ENCODE results near the gene BICRAL. TPM values are rescaled to one million over a fixed set of nuclear protein-coding genes. Genes with fewer than 3 reads are reported as not detected.
A peak's percentile ranks its signal among the peaks of the same experiment; 100 is the strongest.
"Not testable (repeated sequence)": the region's sequence is repeated elsewhere in the genome, so short reads cannot be mapped to it uniquely, and the experiment has no call there.

Gene BICRAL
- total RNA-seq, 3 donors from 2014 or later: 7.6 to 8.5 (median 8.2) TPM

- H3K4me1 Mint-ChIP-seq (ENCODE audit: low read depth): peaks cover 48% of the 10 kb centered on the region
- H3K4me3 Mint-ChIP-seq: no peak overlapping the region
- DNase-seq (no peak), ATAC-seq (no peak)
- no peaks in the 10 kb centered on the region for H3K27me3 Mint-ChIP-seq (ENCODE audit: low read depth)
- no peaks in the 10 kb centered on the region for H3K9me3 Mint-ChIP-seq
- H3K36me3 Mint-ChIP-seq (ENCODE audit: insufficient read depth): peaks cover 5% of the 10 kb centered on the region
Measured at GRCh38 chr6:42779521-42779920, 2.3 kb upstream of the BICRAL start.

GRCh38 chr6:42781546-42781795 is 381 bp upstream of the BICRAL start:
- H3K4me3 Mint-ChIP-seq: peak overlapping the region; percentile 96
- H3K9me3 Mint-ChIP-seq: no peaks in the 10 kb centered on the region
- peaks cover 36% of the 10 kb centered on the region for H3K4me1 Mint-ChIP-seq (ENCODE audit: low read depth)
- H3K27me3 Mint-ChIP-seq (ENCODE audit: low read depth): no peaks in the 10 kb centered on the region
- peaks cover 5% of the 10 kb centered on the region for H3K36me3 Mint-ChIP-seq (ENCODE audit: insufficient read depth)
- ATAC-seq (no peak), DNase-seq (no peak)

- H3K4me1 Mint-ChIP-seq (ENCODE audit: low read depth): peaks cover 24% of the 10 kb centered on the region
Measured at GRCh38 chr6:42782689-42783176, 881 bp downstream of the BICRAL start.

GRCh38 chr6:42783177-42783875 is 1.5 kb downstream of the BICRAL start:
- ATAC-seq (peak; percentile 68 to 70), DNase-seq (peak; percentile 72)
- Mint-ChIP-seq H3K9me3 (no peaks in the 10 kb centered on the region), H3K4me3 (no peak overlapping the region), H3K27me3 (ENCODE audit: low read depth) (no peaks in the 10 kb centered on the region), H3K36me3 (ENCODE audit: insufficient read depth) (peaks cover 5% of the 10 kb centered on the region), H3K4me1 (ENCODE audit: low read depth) (peaks cover 20% of the 10 kb centered on the region)

More at GRCh38 chr6:42782689-42783176, 881 bp downstream of the BICRAL start:
- Mint-ChIP-seq H3K36me3 (ENCODE audit: insufficient read depth) (peaks cover 5% of the 10 kb centered on the region), H3K9me3 (no peaks in the 10 kb centered on the region), H3K4me3 (peak overlapping the region; percentile 96), H3K27me3 (ENCODE audit: low read depth) (no peaks in the 10 kb centered on the region)
- ATAC-seq: peak; percentile 62 to 66
- peak; percentile 72 for DNase-seq

GRCh38 chr6:42783876-42784642 is 2.2 kb downstream of the BICRAL start:
- Mint-ChIP-seq H3K4me1 (ENCODE audit: low read depth) (peaks cover 17% of the 10 kb centered on the region), H3K9me3 (no peaks in the 10 kb centered on the region), H3K36me3 (ENCODE audit: insufficient read depth) (peaks cover 5% of the 10 kb centered on the region), H3K4me3 (no peak overlapping the region), H3K27me3 (ENCODE audit: low read depth) (no peaks in the 10 kb centered on the region)
- DNase-seq (no peak), ATAC-seq (peak; percentile 1 to 3)

GRCh38 chr6:42784717-42785498 is 3.1 kb downstream of the BICRAL start:
- no peak overlapping the region for H3K4me3 Mint-ChIP-seq
- peaks cover 7% of the 10 kb centered on the region for H3K36me3 Mint-ChIP-seq (ENCODE audit: insufficient read depth)
- H3K9me3 Mint-ChIP-seq: no peaks in the 10 kb centered on the region
- DNase-seq (no peak), ATAC-seq (no peak)
- H3K27me3 Mint-ChIP-seq (ENCODE audit: low read depth): no peaks in the 10 kb centered on the region
- H3K4me1 Mint-ChIP-seq (ENCODE audit: low read depth): peaks cover 21% of the 10 kb centered on the region

- DNase-seq (no peak), ATAC-seq (no peak)
- H3K4me1 Mint-ChIP-seq (ENCODE audit: low read depth): peaks cover 26% of the 10 kb centered on the region
- no peaks in the 10 kb centered on the region for H3K27me3 Mint-ChIP-seq (ENCODE audit: low read depth)
- no peak overlapping the region for H3K4me3 Mint-ChIP-seq
- no peaks in the 10 kb centered on the region for H3K9me3 Mint-ChIP-seq
- H3K36me3 Mint-ChIP-seq (ENCODE audit: insufficient read depth): peaks cover 15% of the 10 kb centered on the region
Measured at GRCh38 chr6:42786525-42786985, 4.7 kb downstream of the BICRAL start.

GRCh38 chr6:42787063-42787472 is 5.2 kb downstream of the BICRAL start:
- Mint-ChIP-seq H3K27me3 (ENCODE audit: low read depth) (no peaks in the 10 kb centered on the region), H3K4me1 (ENCODE audit: low read depth) (peaks cover 27% of the 10 kb centered on the region), H3K9me3 (no peaks in the 10 kb centered on the region), H3K4me3 (no peak overlapping the region), H3K36me3 (ENCODE audit: insufficient read depth) (peaks cover 15% of the 10 kb centered on the region)
- no peak for DNase-seq
- ATAC-seq: no peak

GRCh38 chr6:42788671-42789070 is 6.8 kb downstream of the BICRAL start:
- Mint-ChIP-seq H3K36me3 (ENCODE audit: insufficient read depth) (peaks cover 14% of the 10 kb centered on the region), H3K4me3 (no peak overlapping the region), H3K9me3 (no peaks in the 10 kb centered on the region), H3K27me3 (ENCODE audit: low read depth) (no peaks in the 10 kb centered on the region), H3K4me1 (ENCODE audit: low read depth) (peaks cover 27% of the 10 kb centered on the region)
- DNase-seq (no peak), ATAC-seq (no peak)

- Mint-ChIP-seq H3K9me3 (no peaks in the 10 kb centered on the region), H3K4me3 (no peak overlapping the region), H3K4me1 (ENCODE audit: low read depth) (peaks cover 26% of the 10 kb centered on the region), H3K36me3 (ENCODE audit: insufficient read depth) (peaks cover 12% of the 10 kb centered on the region), H3K27me3 (ENCODE audit: low read depth) (no peaks in the 10 kb centered on the region)
- ATAC-seq (peak; percentile 35 to 39), DNase-seq (no peak)
Measured at GRCh38 chr6:42790549-42791181, 8.8 kb downstream of the BICRAL start.

- ATAC-seq: peak in 1 of 2 donors; percentile 32
- no peak for DNase-seq
- no peaks in the 10 kb centered on the region for H3K27me3 Mint-ChIP-seq (ENCODE audit: low read depth)
- H3K4me3 Mint-ChIP-seq: no peak overlapping the region
- peaks cover 12% of the 10 kb centered on the region for H3K36me3 Mint-ChIP-seq (ENCODE audit: insufficient read depth)
- H3K9me3 Mint-ChIP-seq: no peaks in the 10 kb centered on the region
- H3K4me1 Mint-ChIP-seq (ENCODE audit: low read depth): peaks cover 35% of the 10 kb centered on the region
Measured at GRCh38 chr6:42791706-42792320, 10.0 kb downstream of the BICRAL start.

- Mint-ChIP-seq H3K4me1 (ENCODE audit: low read depth) (peaks cover 23% of the 10 kb centered on the region), H3K9me3 (no peaks in the 10 kb centered on the region), H3K27me3 (ENCODE audit: low read depth) (no peaks in the 10 kb centered on the region), H3K36me3 (ENCODE audit: insufficient read depth) (peaks cover 6% of the 10 kb centered on the region), H3K4me3 (no peak overlapping the region)
- no peak for DNase-seq
- ATAC-seq: no peak
Measured at GRCh38 chr6:42795651-42796050, 13.8 kb downstream of the BICRAL start.

GRCh38 chr6:42796171-42796570 is 14.3 kb downstream of the BICRAL start:
- ATAC-seq: no peak
- Mint-ChIP-seq H3K9me3 (no peaks in the 10 kb centered on the region), H3K4me3 (no peak overlapping the region), H3K4me1 (ENCODE audit: low read depth) (peaks cover 18% of the 10 kb centered on the region), H3K36me3 (ENCODE audit: insufficient read depth) (peaks cover 2% of the 10 kb centered on the region), H3K27me3 (ENCODE audit: low read depth) (no peaks in the 10 kb centered on the region)
- no peak for DNase-seq

- peaks cover 14% of the 10 kb centered on the region for H3K4me1 Mint-ChIP-seq (ENCODE audit: low read depth)
- not testable (repeated sequence) for H3K4me3 Mint-ChIP-seq; ATAC-seq; DNase-seq; H3K9me3 Mint-ChIP-seq; H3K27me3 Mint-ChIP-seq (ENCODE audit: low read depth); H3K36me3 Mint-ChIP-seq (ENCODE audit: insufficient read depth)
Measured at GRCh38 chr6:42797696-42798095, 15.8 kb downstream of the BICRAL start.

All from activated T-cell treated with anti-CD3 and anti-CD28 coated beads, Interleukin-2, amount 50 U/mL, for 4 hours (primary cell).